Activated T-helper 2 cell treated with anti-CD3 and anti-CD28 coated beads, Interferon-gamma antibody, Interleukin-2, Interleukin-4, amounts not matched to agents 10 μg/mL and 5 μg/mL and 100 μg/mL, durations not matched to agents 14 hours and 24 hours and 36 hours (primary cell): ENCODE results near the gene MYO16. TPM values are rescaled to one million over a fixed set of nuclear protein-coding genes. Genes with fewer than 3 reads are reported as not detected.

Experiments
- DNase-seq: peaks from one replicate; pipeline ENCODE4 v3.0.0; 2021; ENCODE audit warnings: low spot score
- H3K27ac Mint-ChIP-seq: one replicate; pipeline ENCODE4 v1.8.0; 2021; ENCODE audit warnings: mixed read lengths
- H3K27me3 Mint-ChIP-seq: one replicate; pipeline ENCODE4 v1.8.0; 2021; ENCODE audit warnings: low read depth, mixed read lengths
- H3K36me3 Mint-ChIP-seq: one replicate; pipeline ENCODE4 v1.8.0; 2021; ENCODE audit warnings: low read depth, mixed read lengths
- H3K4me1 Mint-ChIP-seq: one replicate; pipeline ENCODE4 v1.8.0; 2021; ENCODE audit warnings: low read depth, mixed read lengths
- H3K4me3 Mint-ChIP-seq: one replicate; pipeline ENCODE4 v1.8.0; 2021; ENCODE audit warnings: low read depth, mild to moderate bottlenecking, moderate library complexity, mixed read lengths
- H3K9me3 Mint-ChIP-seq: one replicate; pipeline ENCODE4 v1.8.0; 2021; ENCODE audit warnings: mixed read lengths
- intact Hi-C: fragments of 100-400 bp; cut with micrococcal nuclease; formaldehyde crosslinking; loops from one replicate; pipeline ENCODE4 v1.15.1; 2023
- total RNA-seq: library from RNA; stranded (reverse); gene quantifications from 2 replicates; pipeline ENCODE4 v1.2.3, GENCODE V29; 2022

The MYO16 gene
- total RNA-seq, 1 donor from 2014 or later, result not detected

DNA sequence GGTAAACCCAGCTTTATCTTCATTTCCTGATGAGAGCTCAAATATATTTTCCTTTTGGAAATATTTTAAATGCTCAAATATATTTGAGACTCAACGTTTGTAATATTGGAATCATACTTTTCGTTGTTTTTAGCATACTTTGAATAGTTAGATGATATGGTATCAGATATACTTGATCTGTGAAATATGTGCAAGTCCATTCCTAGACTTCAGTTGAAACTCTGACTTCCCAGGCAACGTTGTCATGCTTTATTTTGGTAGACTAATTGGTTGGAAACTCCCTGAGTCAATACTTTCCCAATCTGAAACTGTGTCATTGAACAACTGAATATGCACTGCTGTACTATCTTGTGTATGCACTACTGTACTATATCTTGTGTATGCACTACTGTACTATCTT is 378.5 kb downstream of the MYO16 start:
- Mint-ChIP-seq H3K27me3 (no peaks in the 10 kb centered on the region), H3K36me3 (no peaks in the 10 kb centered on the region), H3K4me1 (no peaks in the 10 kb centered on the region), H3K9me3 (no peaks in the 10 kb centered on the region), H3K4me3 (no peak overlapping the region), H3K27ac (no peak overlapping the region)
- intact Hi-C loops, result no loop called here
- no peak for DNase-seq

DNA sequence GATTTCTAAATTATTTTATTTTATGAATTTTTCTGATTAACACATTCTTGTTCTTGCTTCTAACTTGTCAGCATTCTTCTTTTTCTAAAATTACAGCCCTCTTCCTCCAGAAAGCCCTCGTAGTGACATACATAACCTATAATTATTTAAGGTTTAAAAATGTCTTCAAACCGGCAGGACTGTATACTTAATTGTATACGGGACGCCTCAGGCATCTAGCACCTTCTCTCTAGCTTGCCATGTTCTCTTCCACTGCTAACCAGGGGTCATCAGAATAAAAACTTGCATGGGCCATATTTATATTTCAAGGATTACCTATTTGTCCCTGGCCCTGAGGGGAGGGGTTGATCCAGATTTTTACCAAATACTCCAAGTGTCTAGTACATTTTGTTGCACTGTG is 380.3 kb downstream of the MYO16 start:
- no peaks in the 10 kb centered on the region for H3K9me3 Mint-ChIP-seq
- no peak overlapping the region for H3K4me3 Mint-ChIP-seq
- intact Hi-C loops, result no loop called here
- H3K27ac Mint-ChIP-seq, result no peak overlapping the region
- DNase-seq, result no peak
- no peaks in the 10 kb centered on the region for H3K36me3 Mint-ChIP-seq
- no peaks in the 10 kb centered on the region for H3K4me1 Mint-ChIP-seq
- H3K27me3 Mint-ChIP-seq, result no peaks in the 10 kb centered on the region

DNA sequence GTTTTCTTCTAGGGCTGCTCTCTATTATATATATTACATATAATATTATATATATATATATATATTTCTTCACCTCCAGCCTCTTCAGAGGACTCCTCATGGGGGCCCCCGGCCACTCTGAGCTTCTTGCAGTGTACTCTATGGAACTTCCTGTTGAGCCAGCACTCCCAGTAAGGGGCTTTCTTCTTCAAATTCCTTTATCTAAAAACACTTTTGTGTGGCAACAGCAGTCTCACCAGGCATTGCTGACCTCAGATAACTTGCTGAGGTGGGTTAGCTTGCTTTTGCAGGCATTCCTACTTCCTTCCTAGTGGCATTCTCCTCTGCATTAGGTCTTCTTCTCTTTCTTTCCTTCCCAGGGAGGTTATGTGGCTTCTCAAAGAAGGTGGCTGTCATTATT is 381.5 kb downstream of the MYO16 start:
- no peak for DNase-seq
- no peak overlapping the region for H3K4me3 Mint-ChIP-seq
- no peaks in the 10 kb centered on the region for H3K27me3 Mint-ChIP-seq
- H3K27ac Mint-ChIP-seq, result no peak overlapping the region
- no peaks in the 10 kb centered on the region for H3K4me1 Mint-ChIP-seq
- H3K36me3 Mint-ChIP-seq, result no peaks in the 10 kb centered on the region
- intact Hi-C loops, result no loop called here
- H3K9me3 Mint-ChIP-seq, result no peaks in the 10 kb centered on the region

DNA sequence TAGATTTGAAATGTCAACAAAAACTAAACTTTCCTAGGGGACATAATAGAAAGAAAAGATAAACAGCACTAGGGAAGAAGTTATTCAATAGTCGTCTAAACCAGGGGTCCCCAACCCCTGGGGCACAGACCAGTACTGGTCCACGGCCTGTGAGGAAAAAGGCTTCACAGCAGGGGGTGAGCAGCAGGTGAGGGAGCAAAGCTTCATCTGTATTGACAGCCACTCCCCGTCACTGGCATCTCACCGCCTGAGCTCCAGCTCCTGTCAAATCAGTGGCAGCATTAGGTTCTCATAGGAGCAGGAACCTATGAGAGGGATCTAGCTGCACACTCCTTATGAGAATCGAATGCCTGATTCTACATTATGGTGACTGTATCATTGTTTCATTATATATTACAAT is 382.7 kb downstream of the MYO16 start:
- Mint-ChIP-seq H3K36me3 (no peaks in the 10 kb centered on the region), H3K4me3 (no peak overlapping the region), H3K4me1 (no peaks in the 10 kb centered on the region), H3K9me3 (no peaks in the 10 kb centered on the region), H3K27ac (no peak overlapping the region), H3K27me3 (no peaks in the 10 kb centered on the region)
- intact Hi-C loops, result no loop called here
- DNase-seq, result no peak

DNA sequence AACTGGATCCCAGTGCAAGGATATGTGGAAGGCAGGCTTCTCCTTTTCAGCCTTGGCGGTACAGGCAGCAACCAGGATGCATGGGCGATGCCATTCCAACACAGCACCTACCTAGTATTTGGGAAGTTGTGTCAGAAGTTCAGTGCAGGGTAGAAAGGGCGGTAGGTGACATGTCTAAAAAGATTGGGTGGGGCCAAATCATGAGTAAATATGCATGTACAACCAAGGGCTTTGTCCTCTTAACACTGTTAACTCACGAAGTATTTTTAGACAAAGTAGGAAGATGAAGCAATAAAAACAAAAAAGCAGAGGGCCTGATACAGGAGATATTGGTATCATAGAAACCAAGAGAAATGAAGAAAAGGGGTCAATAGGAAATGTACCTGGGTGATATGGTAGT is 392.1 kb downstream of the MYO16 start:
- no peak overlapping the region for H3K27ac Mint-ChIP-seq
- intact Hi-C loops, result loop anchor here (10.0 kb wide), 1 partner anchor 57 kb away; no protein-coding TSS in a partner anchor
- no peak overlapping the region for H3K4me3 Mint-ChIP-seq
- H3K4me1 Mint-ChIP-seq, result no peaks in the 10 kb centered on the region
- H3K9me3 Mint-ChIP-seq, result no peaks in the 10 kb centered on the region
- no peaks in the 10 kb centered on the region for H3K36me3 Mint-ChIP-seq
- H3K27me3 Mint-ChIP-seq, result no peaks in the 10 kb centered on the region
- DNase-seq, result no peak

DNA sequence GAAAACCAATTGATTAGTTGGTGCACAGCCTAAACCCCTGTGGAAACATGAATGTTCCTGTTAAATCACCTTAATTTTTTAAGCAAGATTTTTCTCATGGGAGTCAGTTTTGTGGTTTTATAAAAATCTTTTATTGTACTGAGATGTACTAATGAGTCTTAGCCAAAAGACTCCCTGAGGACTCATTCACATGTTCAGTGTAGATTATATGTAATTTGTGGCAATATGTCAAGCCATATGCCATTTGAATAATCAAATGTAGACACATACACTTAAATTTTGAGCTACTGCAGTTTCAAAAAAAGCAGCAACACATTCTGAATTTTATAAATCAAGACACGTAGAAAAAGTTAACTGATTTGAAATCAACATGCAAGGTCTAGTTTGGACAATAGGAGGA is 395.2 kb downstream of the MYO16 start:
- no peaks in the 10 kb centered on the region for H3K27me3 Mint-ChIP-seq
- H3K36me3 Mint-ChIP-seq, result no peaks in the 10 kb centered on the region
- intact Hi-C loops, result loop anchor here (10.0 kb wide), 1 partner anchor 60 kb away; no protein-coding TSS in a partner anchor
- no peak overlapping the region for H3K27ac Mint-ChIP-seq
- H3K4me3 Mint-ChIP-seq, result no peak overlapping the region
- DNase-seq, result no peak
- H3K4me1 Mint-ChIP-seq, result no peaks in the 10 kb centered on the region
- H3K9me3 Mint-ChIP-seq, result no peaks in the 10 kb centered on the region

DNA sequence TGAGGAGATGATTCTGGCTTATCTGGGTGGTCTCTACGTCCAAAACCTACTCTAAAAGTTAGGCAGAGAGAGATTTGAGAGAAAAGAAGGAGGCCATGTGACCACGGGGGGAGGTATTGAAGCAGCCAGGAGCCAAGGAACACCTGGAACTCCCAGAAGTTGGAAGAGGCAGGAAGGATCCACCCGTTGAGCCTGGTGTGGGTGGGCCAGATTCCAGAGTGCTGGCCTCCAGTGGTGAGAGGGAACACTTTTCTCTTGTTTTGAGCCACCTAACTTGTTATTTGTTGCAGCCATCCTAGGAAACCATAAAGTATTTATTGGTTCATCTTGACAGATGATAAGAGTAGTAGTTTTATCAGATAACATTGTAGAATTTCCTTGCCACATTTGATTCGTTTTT is 396.9 kb downstream of the MYO16 start:
- intact Hi-C loops, result loop anchor here (10.0 kb wide), 1 partner anchor 61 kb away; no protein-coding TSS in a partner anchor
- no peak overlapping the region for H3K4me3 Mint-ChIP-seq
- no peak overlapping the region for H3K27ac Mint-ChIP-seq
- no peaks in the 10 kb centered on the region for H3K9me3 Mint-ChIP-seq
- H3K4me1 Mint-ChIP-seq, result no peaks in the 10 kb centered on the region
- no peak for DNase-seq
- no peaks in the 10 kb centered on the region for H3K27me3 Mint-ChIP-seq
- no peaks in the 10 kb centered on the region for H3K36me3 Mint-ChIP-seq

DNA sequence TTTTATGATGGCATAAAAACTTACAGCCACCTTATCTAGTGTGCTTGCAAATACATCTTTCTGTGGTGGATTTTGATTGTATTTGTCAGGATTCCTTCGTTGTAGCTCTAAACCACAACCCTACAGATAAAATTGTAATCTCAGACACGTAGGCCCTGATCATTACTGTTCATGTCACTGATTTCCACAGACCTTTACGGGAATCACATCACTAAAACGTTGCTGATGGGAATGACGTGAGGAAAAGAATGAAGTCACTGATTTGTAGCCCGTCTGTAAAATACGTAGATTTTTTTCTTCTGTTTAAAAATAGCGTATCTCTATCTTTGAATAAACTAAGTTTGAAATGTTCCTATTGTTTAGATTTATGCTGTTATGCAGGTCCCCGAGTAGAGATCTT is 399.2 kb downstream of the MYO16 start:
- Mint-ChIP-seq H3K36me3 (no peaks in the 10 kb centered on the region), H3K4me1 (no peaks in the 10 kb centered on the region), H3K4me3 (no peak overlapping the region), H3K9me3 (no peaks in the 10 kb centered on the region), H3K27ac (no peak overlapping the region), H3K27me3 (no peaks in the 10 kb centered on the region)
- intact Hi-C loops, result loop anchor here (10.0 kb wide), 1 partner anchor 64 kb away; no protein-coding TSS in a partner anchor
- no peak for DNase-seq

DNA sequence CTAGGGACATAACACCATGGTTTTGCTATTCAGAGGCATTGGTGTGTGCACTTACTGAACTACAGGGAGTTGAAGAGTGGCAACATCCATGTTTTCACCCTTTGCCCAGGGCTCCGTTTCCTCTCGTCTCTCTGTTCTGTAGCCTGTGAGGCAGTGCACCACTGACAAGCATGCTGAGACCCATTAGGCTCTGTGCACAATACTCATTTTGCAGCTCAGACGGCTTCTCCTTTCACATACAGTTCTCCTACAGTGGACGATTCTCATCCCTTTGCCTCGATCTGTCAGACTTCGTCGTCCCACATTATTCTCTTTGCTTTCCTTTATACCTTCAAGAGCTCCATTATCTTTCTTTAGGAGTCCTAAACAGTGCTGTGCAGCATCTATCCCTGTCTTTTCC is 403.7 kb downstream of the MYO16 start:
- H3K27me3 Mint-ChIP-seq, result no peaks in the 10 kb centered on the region
- no peaks in the 10 kb centered on the region for H3K9me3 Mint-ChIP-seq
- DNase-seq, result no peak
- H3K27ac Mint-ChIP-seq, result no peak overlapping the region
- intact Hi-C loops, result no loop called here
- no peaks in the 10 kb centered on the region for H3K4me1 Mint-ChIP-seq
- no peak overlapping the region for H3K4me3 Mint-ChIP-seq
- no peaks in the 10 kb centered on the region for H3K36me3 Mint-ChIP-seq

DNA sequence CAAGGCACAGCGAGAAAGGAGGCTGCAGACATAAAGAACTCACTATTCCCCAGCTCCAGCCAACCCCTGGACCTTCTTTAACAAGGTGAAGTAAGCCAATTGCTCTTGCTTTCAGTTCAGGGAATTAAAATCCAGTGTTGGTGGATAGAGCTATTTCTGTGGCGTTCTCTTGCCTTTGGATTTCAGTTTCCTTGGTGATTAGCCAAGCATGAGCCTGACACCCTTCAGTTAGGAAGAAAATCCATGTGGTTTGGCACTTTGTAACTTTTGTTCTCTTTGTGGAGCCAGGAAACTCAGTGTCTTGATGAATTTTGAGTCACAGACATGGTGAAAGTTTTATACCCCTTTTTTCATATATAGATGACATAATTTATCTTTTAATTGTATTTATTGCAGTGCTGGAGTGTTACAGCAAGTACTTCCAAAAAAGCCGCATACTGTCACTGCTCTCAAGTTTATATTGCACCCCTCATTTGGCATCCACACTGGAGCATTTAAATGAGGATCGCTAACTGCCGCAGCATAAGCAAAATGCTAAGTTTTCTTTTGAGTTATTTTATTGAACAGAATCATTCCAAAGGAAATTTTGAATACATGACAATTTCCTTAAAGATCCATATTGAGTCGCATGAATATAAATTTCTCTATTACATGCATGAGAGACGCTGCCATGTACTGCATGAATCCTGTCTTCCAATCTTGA is 406.8 kb downstream of the MYO16 start:
- Mint-ChIP-seq H3K36me3 (no peaks in the 10 kb centered on the region), H3K4me1 (no peaks in the 10 kb centered on the region), H3K4me3 (no peak overlapping the region), H3K9me3 (no peaks in the 10 kb centered on the region), H3K27ac (no peak overlapping the region), H3K27me3 (no peaks in the 10 kb centered on the region)
- intact Hi-C loops, result no loop called here
- DNase-seq, result no peak

DNA sequence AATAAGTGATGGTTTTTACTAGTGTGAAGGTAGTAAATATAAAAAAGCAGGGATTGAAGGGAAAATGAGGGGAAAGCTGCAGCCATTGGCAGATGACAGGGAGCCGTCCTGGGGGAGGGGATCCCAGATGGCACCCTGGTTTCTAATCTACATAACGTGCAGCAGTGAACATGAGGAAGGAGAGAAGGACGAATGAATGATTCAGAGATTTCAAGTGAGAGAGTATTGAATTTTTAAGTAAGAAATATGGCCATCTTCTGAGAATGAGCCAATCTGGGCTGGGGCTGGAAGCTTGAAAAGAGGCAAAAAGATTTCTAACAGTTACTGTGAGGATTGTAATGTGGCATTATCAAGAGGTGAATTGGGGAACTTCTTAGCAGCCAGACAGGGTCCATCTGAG is 414.2 kb downstream of the MYO16 start:
- no peak overlapping the region for H3K27ac Mint-ChIP-seq
- H3K4me1 Mint-ChIP-seq, result no peaks in the 10 kb centered on the region
- H3K27me3 Mint-ChIP-seq, result no peaks in the 10 kb centered on the region
- intact Hi-C loops, result no loop called here
- no peak overlapping the region for H3K4me3 Mint-ChIP-seq
- H3K36me3 Mint-ChIP-seq, result no peaks in the 10 kb centered on the region
- no peak for DNase-seq
- H3K9me3 Mint-ChIP-seq, result no peaks in the 10 kb centered on the region

DNA sequence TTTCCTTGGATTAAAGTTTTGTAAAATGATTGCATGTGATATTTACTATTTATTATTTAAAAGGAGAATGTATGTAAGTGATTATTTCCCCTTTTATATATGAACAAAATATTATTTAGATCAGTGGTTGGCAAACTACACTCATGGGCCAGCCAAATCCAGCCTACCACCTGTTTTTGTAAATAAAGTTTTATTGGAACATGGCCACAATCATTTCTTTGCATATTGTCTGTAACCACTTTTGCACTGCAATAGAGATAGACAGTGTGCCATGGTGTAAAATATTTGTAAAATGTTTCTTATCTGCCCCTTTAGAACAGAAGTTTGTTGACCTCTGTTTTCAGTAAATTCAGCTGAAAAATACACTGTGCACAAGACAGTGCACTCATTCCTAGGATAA is 426.4 kb downstream of the MYO16 start:
- Mint-ChIP-seq H3K4me3 (no peak overlapping the region), H3K27me3 (no peaks in the 10 kb centered on the region), H3K27ac (no peak overlapping the region), H3K36me3 (no peaks in the 10 kb centered on the region), H3K9me3 (no peaks in the 10 kb centered on the region), H3K4me1 (no peaks in the 10 kb centered on the region)
- DNase-seq, result no peak
- intact Hi-C loops, result no loop called here

DNA sequence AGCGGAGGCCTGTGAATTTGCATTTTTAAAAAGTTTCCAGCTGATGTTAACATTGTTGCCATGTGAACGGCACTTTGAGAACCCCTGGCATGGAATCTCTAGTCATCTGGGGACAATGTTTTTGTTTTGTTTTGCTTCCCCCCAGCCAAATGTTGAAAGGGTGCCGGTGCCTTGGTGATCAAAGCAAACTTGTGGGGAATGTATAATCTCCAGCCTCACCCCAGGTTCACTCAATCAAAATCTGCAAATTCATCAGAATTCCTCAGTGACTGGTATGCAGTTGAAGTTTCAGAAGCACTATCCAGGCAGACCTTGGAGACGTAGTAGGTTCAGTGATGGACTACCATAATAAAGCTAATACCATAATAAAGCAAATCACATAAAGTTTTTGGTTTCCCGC is 428.7 kb downstream of the MYO16 start:
- DNase-seq, result no peak
- H3K36me3 Mint-ChIP-seq, result no peaks in the 10 kb centered on the region
- no peak overlapping the region for H3K27ac Mint-ChIP-seq
- no peak overlapping the region for H3K4me3 Mint-ChIP-seq
- H3K27me3 Mint-ChIP-seq, result no peaks in the 10 kb centered on the region
- no peaks in the 10 kb centered on the region for H3K9me3 Mint-ChIP-seq
- intact Hi-C loops, result no loop called here
- no peaks in the 10 kb centered on the region for H3K4me1 Mint-ChIP-seq

DNA sequence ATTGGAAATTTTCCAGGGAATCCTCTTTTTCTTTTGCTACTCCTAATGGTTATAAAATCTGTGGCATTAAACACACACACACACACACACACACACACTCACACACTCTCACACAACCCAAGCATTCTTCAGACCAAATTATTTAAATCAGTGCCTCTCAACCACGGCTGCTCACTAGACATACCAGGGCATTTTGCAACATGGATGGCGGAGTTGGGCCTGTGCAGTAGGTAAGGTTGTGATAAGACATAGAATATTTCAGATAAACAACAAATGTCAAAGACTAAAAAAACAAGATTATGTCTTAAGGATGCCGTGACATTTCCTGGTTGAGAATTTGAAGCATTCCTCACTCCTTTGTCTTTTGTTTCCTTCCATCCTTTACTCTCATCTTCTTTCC is 443.1 kb downstream of the MYO16 start:
- Mint-ChIP-seq H3K4me1 (no peaks in the 10 kb centered on the region), H3K27ac (no peak overlapping the region), H3K4me3 (no peak overlapping the region), H3K27me3 (no peaks in the 10 kb centered on the region), H3K36me3 (no peaks in the 10 kb centered on the region), H3K9me3 (no peaks in the 10 kb centered on the region)
- DNase-seq, result no peak
- intact Hi-C loops, result no loop called here
